NCI-H510A (cell line): ENCODE measurements around the gene PNRC1.
A peak's percentile ranks its signal among the peaks of the same experiment; 100 is the strongest.
"Not testable (repeated sequence)": the region's sequence is repeated elsewhere in the genome, so short reads cannot be mapped to it uniquely, and the experiment has no call there.

Source experiments
- DNase-seq: peaks from one replicate; lab custom pipeline; 2025; lab: John Stamatoyannopoulos, UW

PNRC1 gene

DNA sequence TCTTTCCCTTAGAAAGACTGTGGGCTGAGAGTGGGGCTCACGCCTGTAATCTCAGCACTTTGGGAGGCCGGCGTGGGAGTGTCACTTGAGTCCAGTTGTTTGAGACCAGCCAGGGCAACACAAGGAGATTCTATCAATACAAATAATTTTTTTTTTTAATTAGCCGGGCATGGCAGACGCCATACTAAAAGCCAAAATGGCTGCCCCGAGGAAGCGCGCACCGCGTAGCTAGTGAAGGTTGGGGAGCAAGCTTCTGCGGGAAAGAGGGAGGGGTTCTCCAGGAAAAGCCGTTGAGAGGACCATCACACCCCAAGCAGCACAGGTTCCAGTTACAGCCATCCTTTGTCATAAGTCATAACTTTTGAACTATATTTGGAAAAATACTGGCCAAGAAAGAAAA is 21.3 kb upstream of the PNRC1 start:
- DNase-seq: no peak

DNA sequence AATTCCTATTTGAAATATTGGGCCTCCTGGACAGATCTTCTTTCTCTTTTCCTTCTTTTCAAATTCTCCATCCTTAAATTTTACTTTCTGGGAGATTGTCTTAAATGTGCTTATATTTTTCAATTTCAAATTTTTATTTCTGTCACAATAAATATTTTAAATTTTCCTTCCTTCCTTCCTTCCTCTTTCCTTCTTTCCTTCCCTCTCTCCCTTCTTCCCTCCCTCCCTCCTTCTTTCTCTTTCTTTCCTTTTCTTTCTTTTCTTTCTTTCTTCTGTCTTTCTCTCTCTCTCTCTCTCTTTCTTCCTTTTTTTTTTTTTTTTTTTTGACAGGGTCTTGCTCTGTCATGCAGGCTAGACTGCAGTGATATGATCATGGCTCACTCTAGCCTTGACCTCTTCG is 16.7 kb upstream of the PNRC1 start:
- no peak for DNase-seq

DNA sequence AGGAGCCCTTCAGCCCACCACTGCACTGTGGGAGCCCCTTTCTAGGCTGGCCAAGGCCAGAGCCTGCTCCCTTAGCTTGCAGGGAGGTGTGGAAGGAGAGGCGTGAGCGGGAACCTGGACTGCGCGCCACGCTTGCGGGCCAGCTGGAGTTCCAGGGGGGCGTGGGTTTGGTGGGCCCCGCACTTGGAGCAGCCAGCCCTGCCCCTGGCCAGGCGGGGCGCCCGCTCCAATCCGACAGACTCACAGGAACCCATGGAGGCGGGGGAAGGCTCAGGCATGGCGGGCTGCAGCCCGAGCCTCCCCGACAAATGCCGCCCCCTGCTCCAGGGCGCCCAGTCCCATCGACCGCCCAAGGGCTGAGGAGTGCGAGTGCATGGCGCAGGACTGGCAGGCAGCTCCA is 15.6 kb upstream of the PNRC1 start:
- not testable (repeated sequence) for DNase-seq

DNA sequence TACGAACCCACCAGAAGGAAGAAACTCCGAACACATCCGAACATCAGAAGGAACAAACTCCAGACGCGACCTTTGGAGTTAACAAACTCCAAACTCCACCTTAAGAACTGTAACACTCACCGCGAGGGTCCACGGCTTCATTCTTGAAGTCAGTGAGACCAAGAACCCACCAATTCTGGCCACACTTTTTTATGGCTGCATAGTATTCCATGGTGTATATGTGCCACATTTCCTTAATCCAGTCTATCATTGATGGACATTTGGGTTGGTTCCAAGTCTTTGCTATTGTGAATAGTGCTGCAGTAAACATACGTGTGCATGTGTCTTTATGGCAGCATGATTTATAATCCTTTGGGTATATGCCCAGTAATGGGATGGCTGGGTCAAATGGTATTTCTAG is 14.4 kb upstream of the PNRC1 start:
- DNase-seq: not testable (repeated sequence)

DNA sequence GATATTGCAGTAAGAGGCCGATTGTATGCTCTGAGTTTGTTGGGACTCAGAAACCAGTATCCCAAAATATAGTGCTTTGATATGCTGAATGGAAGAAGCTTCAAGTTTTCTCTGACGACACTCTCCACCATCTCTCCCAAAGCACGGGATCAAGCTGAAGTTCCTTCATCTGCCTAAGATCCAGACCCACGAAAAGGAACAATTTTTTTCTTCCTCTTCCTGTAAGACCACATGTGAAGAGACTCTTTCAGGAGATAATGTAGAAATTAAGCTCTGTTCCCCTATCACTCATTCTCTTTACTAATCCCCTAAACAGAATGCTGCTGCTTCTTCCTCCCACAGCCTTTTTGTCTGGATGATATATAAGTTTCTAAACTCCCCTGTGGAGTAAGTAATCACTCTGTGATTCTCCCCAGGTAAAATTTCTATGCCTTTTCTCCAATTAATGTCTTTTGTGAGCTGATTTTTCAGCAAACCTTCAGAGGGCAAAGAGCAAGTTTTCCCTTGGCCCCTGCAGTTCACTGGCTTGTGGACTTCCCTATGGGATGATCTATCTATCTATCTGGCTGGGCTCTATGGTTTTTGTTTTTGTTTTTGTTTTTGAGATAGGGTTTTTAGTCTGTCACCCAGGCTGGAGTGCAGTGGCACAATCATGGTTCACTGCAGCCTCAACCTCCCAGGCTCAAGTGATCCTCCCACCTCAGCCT is 13.5 kb upstream of the PNRC1 start:
- DNase-seq: no peak

DNA sequence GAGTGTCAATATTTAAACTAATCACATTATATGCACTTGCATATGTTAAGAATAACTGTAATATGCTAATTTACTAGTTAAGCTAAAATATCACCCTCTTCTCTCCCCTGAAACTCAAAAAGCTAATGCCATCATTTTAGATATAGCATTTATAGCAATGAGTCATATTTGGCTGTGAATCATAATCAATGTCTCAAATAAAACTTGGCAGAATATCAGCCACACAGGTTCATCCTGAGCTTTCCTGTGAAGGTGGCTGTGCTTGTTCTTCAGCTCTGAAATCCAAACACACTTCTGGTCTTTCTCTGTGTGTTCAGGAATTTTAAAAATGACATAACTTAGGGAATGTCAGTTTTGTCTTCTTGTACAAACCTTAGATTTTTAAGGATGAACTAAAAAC is 12.8 kb upstream of the PNRC1 start:
- DNase-seq: no peak

DNA sequence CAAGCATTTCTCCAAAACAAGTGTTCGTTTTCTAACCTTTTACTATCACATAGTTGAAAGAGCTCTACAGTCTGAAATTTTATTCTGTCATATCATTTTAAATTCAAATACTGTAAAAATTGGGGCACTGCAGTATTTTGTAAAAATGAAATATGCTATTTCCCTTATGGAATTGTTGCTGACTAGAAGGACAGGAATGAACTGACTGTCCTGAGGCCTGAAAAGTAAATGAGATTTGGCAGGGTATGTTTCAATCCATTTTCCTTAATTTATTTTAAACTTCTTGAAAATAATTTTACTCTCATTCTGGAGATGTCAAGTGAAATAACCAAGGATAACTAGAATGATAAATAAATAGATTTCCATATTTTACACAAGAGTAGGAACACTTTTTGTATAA is 11.9 kb upstream of the PNRC1 start:
- no peak for DNase-seq

DNA sequence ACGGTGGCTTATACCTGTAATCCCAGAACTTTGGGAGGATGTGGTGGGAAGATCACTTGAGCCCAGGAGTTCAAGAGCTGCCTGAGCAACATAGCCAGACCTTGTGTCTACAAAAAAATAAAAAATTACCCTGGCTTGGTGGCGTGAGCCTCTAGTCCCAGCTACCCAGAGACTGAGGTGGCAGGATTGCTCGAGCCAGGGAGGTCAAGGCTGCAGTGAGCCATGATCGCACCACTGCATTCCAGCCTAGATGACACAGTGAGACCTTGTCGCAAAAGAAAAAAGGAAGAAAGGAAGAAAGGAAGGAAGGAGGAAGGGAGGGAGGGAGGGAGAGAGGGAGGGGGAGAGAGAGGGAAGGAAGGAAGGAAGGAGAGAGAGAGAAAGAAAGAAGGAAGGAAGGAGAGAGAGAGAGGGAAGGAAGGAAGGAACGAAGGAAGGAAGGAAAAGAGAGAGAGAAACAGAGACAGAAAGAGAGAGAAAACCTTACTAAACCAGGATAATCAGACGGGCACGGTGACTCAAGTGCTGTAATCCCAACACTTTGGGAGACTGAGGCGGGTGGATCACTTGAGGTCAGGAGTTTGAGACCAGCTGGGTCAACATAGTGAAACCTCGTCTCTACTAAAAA is 10.9 kb upstream of the PNRC1 start:
- DNase-seq: no peak

DNA sequence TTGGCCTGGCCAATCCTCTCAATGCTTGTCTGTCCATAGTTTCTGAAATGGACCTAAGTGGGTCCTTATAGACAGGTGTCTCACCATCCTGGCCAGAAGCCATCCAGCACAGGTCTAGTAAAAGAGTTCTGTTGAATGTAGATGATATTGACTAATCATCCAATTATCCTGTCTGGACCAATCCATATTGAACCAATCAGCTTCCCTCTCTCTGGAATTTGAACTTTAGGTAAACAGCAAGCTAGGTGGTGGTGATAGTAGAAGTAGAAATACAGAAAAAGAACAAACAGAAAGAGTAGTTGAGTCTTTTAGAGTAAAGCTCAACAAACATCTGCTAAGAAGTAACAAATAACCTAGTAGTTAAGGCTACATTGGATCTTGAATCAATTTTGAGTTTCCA is 9.5 kb upstream of the PNRC1 start:
- no peak for DNase-seq

DNA sequence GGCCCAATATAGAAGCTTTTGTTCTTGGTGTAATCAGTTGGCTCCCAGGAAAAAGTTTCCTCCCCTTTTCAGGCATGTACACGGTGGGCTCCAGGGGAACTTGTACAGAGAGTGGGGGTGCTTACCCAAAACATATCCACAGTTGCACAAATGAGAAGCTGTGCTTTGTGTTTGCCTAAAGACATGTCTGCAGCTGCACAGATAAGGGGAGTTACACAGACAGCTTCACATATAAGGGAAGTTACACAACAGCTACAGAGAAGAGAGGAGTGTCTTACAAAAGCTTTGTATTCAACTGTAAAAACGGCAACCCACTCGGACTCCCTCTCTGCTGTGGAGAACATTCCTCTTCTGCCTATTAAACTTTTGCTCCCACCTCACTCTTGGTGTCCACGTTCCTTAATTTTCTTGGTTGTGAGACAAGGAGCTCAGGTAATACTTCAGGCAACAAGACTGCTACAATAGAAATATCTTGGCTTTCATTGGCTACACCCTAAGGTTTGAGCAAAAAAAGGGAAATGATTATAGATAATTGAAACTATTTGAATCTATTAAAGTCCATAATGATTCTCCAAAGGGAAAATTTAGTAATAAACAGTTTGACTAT is 7.4 kb upstream of the PNRC1 start:
- no peak for DNase-seq

DNA sequence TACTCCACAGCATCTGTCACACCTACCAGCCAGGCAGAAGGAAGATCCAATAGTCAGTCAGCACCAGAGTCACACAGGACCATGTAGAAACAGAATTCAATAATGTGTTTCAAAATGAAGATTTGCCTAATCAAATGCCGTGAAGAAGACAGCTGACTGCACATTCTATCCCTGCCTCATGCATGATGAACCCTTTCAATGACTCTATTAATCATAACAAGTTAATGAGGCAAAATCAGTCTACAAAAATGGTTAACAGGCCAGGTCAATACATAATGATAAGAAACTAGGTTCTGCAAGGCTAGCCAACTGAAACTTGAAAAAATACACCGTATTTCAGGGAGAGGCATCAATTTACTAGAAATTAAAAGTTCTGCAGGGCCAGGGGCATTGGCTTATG is 6.7 kb upstream of the PNRC1 start:
- no peak for DNase-seq

DNA sequence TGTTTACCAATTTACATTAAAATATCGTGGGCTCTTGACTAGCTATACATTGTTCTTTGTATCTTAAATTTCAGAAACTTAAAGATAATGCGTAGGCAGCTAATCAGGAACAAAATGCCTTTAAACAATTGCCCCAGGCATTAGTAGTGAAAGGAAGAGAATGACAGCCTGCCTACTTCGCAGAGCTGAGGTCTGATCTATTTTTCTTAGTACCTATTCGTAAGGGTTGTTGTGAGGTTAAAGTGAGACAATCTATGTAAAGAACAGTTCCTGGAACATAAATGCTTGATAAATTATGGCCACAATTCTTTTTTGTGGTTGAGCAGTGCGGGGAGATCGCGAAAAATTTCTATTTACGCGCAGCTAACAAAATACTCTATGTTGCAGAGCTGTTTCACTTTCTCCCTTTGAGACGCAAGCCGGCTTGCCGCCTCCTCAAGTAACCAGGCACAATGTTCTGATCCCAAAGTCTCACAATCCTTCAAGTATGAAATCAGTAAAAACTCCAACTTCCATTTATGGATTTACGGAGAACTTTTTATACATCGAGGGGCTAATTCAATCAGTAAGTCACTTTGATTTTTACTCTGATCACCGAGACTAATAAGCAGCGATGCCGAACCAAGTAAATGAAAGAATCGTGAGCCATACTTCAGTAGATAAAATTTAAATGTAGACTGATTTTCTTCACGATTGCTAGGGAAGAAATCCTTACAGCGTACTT is 878 bp upstream of the PNRC1 start:
- no peak for DNase-seq

DNA sequence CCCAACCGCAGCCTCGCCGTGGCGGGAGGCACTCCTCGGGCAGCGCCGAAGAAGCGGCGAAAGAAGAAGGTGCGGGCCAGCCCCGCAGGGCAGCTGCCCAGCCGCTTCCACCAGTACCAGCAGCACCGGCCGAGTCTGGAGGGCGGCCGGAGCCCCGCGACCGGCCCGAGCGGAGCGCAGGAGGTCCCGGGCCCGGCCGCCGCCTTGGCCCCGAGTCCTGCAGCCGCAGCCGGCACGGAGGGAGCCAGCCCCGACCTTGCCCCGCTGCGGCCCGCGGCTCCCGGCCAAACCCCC is 525 bp downstream of the PNRC1 start:
- DNase-seq: no peak

DNA sequence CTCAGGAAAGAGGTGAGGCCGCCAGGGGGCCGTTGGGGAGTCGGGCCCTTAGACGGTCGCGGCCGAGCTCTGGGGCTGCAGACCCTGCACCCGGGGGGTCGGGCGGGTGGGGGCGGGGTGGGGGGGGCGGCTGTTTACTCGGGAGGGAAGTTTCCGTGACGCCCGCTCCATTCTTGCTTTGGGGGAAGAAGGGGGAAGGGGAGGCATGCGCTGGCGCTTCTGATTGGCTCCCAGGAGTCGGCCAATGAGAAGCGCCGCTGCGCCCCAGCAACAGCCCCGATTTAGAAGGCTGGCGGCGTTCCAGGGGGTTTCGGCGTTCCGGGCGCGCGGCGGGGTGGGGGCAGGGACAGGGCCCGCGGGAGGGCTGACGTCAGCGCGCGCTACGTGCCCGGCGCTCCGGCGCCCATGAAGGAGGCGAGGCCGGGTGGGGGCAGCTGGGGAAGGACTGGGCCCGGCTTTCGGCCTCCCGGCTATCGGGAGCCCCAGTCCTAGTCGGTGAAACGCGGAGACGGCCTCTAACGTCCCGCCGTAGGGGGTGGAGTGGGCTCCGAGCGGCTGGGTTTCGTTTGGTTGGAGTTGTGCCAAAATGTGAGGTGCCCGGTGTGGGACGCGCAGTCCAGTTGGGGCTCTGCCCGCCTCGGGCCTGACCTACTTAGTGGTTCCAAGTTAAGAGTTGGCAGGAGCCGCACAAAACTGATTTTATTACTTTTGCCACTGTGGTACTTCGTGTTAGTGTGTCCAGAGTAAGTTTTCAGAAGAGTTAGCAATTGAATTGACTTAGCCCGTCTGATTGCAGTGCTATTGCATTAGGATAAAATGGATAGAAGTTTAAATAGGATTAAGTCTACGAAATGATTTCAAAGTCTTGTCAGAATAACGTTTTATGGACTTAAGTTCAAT is 1.1 kb downstream of the PNRC1 start:
- DNase-seq: peak; percentile 88

DNA sequence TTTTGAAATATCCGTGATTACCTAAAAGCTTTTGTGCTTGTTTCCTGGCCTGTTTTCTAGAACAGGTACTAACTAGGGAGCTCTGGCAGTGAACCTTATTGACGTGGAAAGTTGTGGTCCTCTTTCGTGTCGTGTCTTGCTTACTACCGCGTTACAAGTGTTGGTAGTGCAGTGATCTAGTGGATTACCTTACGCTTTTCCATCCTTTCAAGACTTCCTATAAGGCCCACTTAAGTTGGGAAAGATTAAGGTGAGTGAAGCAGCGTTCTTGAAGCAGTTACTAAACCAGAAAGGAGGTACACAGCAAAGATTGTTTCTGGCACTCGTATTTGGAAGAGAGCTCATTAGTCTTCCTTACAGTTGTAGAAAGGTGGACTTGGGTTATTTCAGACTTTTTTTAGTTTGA is 1.9 kb downstream of the PNRC1 start:
- DNase-seq: no peak

DNA sequence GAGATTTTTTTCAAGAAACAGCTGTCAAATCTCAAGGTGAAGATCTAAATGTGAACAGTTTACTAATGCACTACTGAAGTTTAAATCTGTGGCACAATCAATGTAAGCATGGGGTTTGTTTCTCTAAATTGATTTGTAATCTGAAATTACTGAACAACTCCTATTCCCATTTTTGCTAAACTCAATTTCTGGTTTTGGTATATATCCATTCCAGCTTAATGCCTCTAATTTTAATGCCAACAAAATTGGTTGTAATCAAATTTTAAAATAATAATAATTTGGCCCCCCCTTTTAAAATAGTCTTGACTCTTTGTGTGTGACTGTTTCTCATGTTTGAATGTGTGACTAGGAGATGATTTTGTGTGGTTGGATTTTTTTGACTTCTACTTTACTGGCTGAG is 4.0 kb downstream of the PNRC1 start:
- DNase-seq: no peak

DNA sequence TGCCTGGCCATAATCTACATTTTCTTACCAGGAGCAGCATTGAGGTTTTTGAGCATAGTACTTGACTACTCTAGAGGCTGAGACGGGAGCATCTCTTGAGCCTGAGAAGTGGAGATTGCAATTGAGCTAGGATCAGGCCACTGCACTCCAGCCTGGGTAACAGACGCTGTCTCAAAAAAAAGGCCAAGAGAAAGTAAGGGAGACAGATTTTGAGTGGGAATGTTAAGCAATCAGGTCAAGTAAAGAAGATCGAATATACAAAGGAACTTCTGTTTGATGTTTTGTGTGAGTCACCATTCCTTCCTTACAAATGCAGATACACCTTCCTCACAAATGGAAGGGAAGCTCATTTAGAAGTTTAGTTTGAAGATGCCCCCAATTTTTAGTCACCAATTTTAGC is 4.4 kb downstream of the PNRC1 start:
- no peak for DNase-seq

DNA sequence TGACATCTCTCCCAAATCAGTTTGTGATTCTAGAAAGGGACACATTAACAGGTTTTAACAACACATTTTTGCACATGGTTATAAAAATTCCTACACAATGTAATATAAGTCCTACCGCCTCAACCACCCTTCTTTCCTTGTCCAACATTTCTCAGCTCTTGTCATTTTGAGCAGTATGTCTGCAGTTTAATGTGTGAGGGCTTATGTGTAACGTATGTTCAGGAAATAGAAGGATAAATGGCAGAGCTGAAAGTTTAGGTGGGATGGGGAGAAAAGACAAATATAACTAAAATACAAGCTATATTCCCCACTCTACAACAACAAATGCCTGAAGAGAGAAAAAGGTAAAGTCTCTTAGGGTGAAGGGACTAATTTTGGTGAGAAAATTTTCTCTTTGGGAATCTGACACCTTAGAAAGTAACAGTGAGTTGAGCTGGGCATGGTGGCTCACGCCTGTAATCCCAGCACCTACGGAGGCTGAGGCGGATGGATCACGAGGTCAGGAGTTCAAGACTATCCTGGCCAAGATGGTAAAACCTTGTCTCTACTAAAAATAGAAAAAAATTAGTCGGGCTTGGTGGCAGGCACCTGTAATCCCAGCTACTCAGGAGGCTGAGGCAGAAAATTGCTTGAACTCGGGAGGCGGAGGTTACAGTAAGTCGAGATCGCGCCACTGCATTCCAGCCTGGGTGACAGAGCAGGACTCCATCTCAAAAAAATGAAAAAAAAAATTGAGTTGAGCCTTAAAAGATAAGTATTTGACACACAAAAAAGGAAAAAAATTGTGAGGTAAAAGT is 5.1 kb downstream of the PNRC1 start:
- no peak for DNase-seq

DNA sequence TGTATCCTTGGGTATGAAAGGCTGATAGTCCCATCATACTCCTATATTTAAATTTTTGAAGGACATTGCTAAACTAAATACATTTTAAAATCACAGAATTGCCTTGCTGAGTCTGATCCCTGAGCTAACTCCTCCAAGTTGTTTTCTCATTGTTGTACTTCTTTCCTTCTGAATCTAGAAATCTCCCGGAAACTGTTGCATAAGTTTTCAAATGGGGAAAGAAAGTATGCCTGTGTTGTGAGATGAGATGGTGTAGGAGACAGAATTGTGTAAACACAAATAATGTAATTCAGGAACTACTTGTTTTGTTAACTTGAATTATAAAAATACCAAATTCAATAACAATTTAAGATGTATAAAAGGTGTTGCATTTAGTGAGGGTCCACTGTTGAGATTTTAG is 7.3 kb downstream of the PNRC1 start:
- no peak for DNase-seq

DNA sequence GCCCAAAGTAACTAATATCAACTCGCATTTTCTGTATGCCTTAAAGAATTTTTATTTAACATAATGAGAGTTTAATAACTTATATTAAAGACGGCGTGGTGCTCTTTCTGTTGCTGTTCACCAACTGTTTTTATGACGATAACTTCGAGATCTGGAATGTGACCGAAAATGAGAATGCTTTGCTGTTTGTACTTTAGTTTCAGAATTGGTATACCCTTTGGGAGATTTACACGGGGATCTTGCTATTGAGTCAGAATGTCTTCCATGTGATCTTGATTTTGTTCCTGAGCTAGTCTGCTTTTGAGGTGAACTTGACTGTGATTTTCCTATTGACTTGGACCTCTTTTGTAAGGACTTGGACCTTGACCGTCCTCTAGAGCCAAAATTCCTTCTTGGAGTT is 17.9 kb downstream of the PNRC1 start:
- DNase-seq: no peak

DNA sequence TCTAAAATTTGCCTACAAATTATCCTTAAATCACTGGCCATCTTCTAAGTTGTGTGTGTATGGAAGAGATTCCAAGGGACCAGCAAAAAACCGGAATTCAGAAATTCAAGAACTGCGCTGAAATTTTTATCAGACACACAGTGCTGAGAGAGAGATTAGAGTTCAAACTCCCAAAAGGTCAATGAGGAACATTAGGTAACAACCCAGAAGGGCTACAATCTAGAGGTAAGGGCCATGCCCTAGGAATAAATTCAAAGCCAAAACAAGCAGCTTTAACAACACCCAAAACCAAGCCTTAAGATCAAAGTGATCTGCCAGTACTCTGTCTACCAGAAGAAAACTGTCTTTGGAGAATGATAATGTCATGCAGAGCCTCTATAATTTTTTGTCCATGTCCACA is 19.6 kb downstream of the PNRC1 start:
- no peak for DNase-seq
